Dermis microvascular lymphatic vessel endothelial cell (primary cell): ENCODE measurements around the gene PPP2R2D. TPM values are rescaled to one million over a fixed set of nuclear protein-coding genes. Genes with fewer than 3 reads are reported as not detected.
"Not testable (repeated sequence)": the region's sequence is repeated elsewhere in the genome, so short reads cannot be mapped to it uniquely, and the experiment has no call there.

Experiments
- DNase-seq, 2 donors: peaks; one replicate each; pipeline versions ENCODE4 v3.0.0 to v3.0.0-alpha.2; 2010; ENCODE audit warnings: low read depth in 2 of 2
- total RNA-seq: library from RNA; depleted of rRNA; stranded (reverse); fragments of >200 nt; gene quantifications from 2 replicates; pipeline ENCODE4 v1.2.1, GENCODE V29; 2014

PPP2R2D gene
- total RNA-seq, 1 donor from 2014 or later = 21.3 TPM

DNA sequence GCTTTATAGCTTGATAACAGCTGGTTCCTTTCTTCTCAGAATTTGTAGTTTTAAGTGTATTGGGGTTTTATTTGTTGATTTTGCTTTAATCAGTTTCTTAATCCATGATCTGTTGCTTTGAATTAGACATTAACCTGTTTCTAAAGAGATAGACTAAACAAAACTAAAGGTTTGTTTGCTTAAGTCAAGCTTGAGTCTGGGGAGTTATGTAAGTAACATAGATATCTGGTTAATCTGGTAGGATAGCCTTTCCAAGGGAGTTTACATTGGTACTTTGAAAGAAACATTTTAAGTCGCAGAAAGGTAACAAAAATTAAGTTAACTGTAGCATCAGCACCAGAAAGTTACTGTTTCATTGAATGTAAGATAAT is 5.4 kb downstream of the PPP2R2D start:
- DNase-seq = no peak

DNA sequence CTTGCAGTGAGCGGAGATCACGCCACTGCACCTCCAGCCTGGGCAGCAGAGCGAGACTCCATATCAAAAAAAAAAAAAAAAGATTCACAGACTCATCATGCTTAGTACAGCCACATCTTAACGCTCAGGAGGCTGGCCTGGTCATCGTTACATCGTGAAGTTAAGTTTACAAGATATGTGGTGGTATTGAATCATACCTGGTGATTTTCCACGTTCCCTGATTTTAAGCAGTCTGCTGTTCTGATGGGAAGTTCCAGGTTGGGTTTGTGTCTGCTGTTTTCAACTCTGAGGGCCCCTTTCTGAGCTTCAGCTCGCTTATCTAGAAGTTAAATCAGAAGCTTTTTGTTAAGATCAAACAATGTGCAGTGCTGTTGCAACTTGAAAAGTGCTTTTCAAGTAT is 6.9 kb downstream of the PPP2R2D start:
- no peak for DNase-seq

- DNase-seq = no peak
These were observed 7.3 kb downstream of the PPP2R2D start for GRCh38 chr10:131908151-131908550.

- no peak for DNase-seq
These were observed 8.4 kb downstream of the PPP2R2D start for GRCh38 chr10:131909014-131909808.

- DNase-seq = no peak
These were observed 9.1 kb downstream of the PPP2R2D start for GRCh38 chr10:131909929-131910328.

GRCh38 chr10:131910663-131911314 is 10.0 kb downstream of the PPP2R2D start:
- no peak for DNase-seq

GRCh38 chr10:131911451-131911850 is 10.6 kb downstream of the PPP2R2D start:
- DNase-seq = no peak

DNA sequence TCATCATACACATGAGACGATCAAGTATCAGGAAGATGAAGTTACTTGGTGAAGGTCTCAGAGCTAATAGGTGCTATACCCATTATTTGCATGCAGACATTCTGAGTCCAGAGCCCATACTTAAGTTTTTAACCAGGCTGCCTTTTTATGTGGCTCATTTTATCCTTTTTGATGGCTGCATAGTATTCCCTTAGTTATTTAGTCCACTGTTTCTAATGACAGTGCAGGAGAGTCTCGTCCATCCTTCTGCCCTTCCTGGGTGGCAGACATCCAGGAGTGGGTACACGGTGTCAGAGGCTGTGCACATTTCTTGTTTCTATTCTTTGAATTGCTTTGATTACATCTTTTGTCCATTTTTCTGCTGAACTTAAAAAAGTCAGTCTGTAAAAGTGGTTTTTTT is 11.8 kb downstream of the PPP2R2D start:
- DNase-seq = no peak

DNA sequence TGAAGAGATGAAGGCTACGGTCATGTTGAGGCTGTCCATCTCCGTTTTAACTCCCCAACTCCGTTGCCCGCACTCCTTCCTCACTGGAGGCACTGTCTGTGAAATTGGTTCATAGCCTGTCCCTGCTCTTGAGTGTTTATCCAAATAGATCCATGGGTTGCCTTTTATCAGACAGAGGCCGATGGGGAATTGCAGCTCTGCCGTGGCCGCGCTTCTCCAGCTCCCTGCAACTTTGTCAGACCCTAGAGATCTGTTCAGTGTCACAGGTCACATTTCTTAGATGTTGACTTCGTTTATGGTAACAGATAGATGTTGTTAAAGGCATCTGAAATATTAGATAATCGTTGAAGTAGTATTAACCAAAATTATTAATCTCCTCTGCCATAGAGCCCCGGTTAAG is 14.7 kb downstream of the PPP2R2D start:
- DNase-seq = no peak

DNA sequence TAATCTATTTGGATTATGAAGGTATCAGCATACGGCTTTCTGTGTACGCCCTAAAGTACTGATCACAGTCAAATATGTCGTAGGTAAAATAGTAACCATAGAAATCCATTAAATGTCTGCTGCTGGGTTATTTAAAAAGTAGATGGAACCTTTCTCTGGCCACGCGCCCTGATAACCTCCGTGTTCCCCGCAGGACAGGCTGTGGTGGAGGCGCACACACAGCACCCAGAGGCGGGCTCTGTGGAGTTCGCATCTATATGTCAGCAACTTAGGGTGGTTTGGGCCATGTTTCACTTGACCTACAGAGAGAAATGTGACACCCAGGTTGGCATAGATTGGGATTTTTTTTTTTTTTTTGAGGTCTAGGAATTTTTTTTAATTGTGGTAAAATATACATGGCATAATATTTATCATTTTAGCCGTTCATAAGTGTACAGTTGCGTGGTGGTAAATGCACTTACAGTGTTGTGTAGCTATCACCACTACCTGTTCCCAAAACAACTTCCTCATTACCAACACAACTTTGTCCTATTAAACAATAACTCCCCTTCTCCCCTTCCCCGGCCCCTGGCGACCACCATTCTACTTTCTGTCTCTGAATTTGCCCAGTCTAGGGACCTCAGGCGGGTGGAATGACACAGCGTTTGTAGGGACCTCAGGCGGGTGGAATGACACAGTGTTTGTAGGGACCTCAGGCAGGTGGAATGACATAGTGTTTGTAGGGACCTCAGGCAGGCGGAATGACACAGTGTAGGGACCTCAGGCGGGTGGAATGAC is 15.4 kb downstream of the PPP2R2D start:
- no peak for DNase-seq

- not testable (repeated sequence) for DNase-seq
These were observed 16.0 kb downstream of the PPP2R2D start for GRCh38 chr10:131916767-131917160.

DNA sequence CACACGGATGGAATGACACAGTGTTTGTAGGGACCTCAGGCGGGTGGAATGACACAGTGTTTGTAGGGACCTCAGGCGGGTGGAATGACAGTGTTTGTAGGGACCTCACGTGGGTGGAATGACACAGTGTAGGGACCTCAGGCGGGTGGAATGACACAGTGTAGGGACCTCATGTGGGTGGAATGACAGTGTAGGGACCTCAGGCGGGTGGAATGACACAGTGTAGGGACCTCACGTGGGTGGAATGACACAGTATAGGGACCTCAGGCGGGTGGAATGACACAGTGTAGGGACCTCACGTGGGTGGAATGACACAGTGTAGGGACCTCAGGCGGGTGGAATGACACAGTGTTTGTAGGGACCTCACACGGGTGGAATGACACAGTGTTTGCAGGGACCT is 16.7 kb downstream of the PPP2R2D start:
- not testable (repeated sequence) for DNase-seq

- not testable (repeated sequence) for DNase-seq
These were observed 18.7 kb downstream of the PPP2R2D start for GRCh38 chr10:131919461-131919860.

DNA sequence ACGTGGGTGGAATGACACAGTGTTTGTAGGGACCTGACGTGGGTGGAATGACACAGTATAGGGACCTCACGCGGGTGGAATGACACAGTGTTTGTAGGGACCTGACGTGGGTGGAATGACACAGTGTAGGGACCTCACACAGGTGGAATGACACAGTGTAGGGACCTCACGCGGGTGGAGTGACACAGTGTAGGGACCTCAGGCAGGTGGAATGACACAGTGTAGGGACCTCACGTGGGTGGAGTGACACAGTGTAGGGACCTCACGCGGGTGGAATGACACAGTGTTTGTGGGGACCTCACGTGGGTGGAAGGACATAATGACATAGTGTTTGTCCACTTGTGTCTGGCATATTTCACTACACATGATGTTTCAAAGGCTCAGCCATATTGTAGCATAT is 19.3 kb downstream of the PPP2R2D start:
- DNase-seq = no peak

GRCh38 chr10:131920693-131921092 is 19.9 kb downstream of the PPP2R2D start:
- DNase-seq = no peak

DNA sequence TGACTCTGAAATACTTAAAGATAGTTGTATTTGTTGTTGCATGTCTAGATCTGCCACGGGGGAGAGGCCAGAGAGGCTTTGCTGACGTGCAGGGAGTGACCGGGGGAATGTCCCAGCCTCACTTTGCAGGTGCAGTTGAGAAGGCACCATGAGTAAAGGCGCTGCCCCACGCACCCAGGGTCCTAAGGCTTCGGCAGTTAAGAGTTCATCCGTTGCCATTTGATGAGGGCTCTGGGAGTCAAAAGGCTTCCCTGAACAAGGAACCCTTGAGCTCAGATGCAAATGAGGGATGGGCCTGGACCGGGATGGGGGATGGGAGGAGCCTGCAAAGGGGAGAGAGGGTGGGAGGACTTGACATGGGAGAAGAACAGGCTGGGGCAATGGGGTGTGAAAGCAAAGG is 20.4 kb downstream of the PPP2R2D start:
- DNase-seq = no peak

- DNase-seq = no peak
These were observed 22.4 kb downstream of the PPP2R2D start for GRCh38 chr10:131923038-131923756.

DNA sequence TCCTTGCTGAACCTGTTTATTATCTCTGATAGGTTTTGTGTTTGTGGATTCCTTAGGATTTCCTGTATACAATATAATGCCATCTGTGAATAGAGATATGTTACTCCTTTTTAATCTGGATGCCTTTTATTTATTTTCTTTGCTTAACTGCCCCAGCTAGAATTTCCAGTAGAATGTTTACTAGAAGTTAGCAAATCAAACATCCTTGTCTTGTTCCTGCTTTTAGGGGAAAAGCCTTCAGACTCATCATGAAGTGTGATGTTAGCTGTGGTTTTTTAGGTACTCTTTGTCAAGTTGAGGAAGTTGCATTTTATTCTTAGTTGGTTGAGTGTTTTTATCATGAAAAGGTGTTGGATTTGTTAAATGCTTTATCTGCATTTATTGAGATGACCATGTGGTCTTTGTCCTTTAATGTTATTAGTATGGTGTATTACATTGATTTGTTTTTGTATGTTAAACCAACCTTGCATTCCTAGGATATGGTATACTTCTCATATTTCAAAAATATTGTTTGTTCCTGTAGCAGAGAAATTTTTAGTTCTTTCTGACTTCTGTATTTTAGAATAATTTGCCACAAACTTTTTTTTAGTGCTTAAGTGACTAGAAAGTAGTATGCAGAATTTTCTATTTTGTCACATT is 24.3 kb downstream of the PPP2R2D start:
- DNase-seq = no peak

DNA sequence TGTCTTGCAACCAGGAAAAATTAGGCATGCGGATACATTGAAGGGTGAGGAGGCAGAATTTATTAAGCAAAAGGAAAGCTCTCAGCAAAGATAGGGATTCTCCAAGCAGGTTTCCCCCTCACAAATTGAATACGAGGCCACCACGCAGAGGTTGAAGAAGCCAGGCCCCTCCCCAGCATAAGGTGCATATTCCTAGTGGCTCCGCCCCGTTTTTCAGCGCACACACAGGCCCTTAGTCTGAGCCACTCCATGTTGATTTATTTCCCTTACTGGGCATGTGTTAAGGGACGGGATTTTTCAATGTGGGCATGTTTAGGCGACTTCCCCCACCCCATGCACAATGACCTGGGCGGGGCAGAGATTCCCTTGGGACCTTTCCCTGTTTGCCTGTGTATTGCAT is 24.9 kb downstream of the PPP2R2D start:
- no peak for DNase-seq

DNA sequence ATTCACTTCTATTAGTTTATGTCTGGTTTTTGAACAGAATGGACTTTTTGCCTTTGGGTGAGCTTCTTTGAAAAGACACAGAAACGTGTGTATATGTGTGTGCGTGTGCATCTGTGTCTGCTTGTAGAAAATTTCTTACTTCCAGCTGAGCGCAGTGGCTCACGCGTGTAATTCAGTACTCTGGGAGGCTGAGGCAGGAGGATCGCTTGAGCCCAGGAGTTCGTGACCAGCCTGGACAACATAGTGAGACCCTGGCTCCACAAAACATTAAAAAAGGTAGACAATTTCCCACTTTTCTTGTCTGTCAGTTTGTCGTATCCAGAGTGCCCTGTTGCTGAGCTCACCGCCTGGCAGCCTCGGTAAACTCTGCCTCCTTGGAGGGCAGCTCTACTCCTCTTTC is 25.4 kb downstream of the PPP2R2D start:
- no peak for DNase-seq
